Measurements from ENCODE around the gene CATSPER4. TPM values are rescaled to one million over a fixed set of nuclear protein-coding genes. Genes with fewer than 3 reads are reported as not detected.
A peak's percentile ranks its signal among the peaks of the same experiment; 100 is the strongest.

Gene CATSPER4
- total and polyA plus RNA-seq, 2 donors (not counting 1 experiment from before 2014, with no cell fraction given): not detected

DNA sequence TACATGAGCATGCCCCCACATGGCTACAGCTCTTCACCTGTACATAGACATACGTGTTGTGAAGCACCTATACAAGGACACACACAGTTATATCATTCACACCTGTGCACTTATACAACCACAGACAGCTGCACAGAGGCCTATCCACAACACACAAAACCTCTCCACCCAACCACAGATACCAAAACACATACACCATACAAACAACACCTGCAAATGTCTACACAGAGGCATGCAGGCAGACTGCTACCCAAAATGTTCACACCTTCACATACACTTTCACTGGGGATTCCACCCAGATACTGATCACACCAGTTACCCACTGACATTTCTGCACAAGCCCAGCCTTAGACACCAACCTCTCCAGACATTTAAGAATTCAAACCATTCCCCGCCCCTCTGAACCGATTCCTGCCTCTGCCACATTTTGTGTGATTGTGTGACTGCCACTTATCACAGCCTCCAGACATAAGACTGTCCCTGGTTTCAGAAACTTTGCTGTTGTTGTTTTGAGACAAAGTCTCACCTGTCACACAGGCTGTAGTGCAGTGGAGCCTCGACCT is 23.6 kb upstream of the CATSPER4 start:
- peaks cover 24 to 31% of the 10 kb centered on the region in 2 donors for H3K4me1 ChIP-seq (ENCODE audit: control insufficient read depth in 2 of 2, insufficient read depth in 2 of 2, low read length in 2 of 2)
- H3K79me2 ChIP-seq (ENCODE audit: control insufficient read depth, insufficient read depth, low read length): peaks cover 14% of the 10 kb centered on the region
- no peak overlapping the region for H3K4me3 ChIP-seq (ENCODE audit: control extremely low read depth in 1 of 5, extremely low read depth in 1 of 5, insufficient read depth in 1 of 5, low read depth in 2 of 5, low read length in 4 of 5)
- no peak overlapping the region for H3K9ac ChIP-seq (ENCODE audit: low read length)
- H3K9me3 ChIP-seq (ENCODE audit: control extremely low read depth in 1 of 3, control insufficient read depth in 2 of 3, insufficient read depth in 1 of 3, low read length in 2 of 3): no peaks in the 10 kb centered on the region
- H3K4me2 ChIP-seq (replicated peaks; ENCODE audit: low read depth, low read length, poor library complexity, severe bottlenecking): no peak overlapping the region
- no peaks in the 10 kb centered on the region for H4K20me1 ChIP-seq (ENCODE audit: control insufficient read depth, insufficient read depth, low read length, poor library complexity, severe bottlenecking)
- ChIA-PET POLR2A (no interaction called here), CTCF (interaction anchor here (0.7 to 1.8 kb wide), 3 partner anchors 67 to 275 kb away, joined by 3 to 4 read pairs (median 3); partner anchors contain the start of gene CEP85)
- H3K4me1 Mint-ChIP-seq: peaks cover 27% of the 10 kb centered on the region
- H3K4me3 Mint-ChIP-seq: peak overlapping the region; percentile 14
- no peaks in the 10 kb centered on the region for H3K36me3 ChIP-seq (replicated peaks in 1 of 2; ENCODE audit: control extremely low read depth in 1 of 2, control insufficient read depth in 1 of 2, extremely low read depth in 1 of 2, insufficient read depth in 2 of 2, low read length in 1 of 2)
- DNase-seq (no peak), ATAC-seq (ENCODE audit: low read depth) (no peak)
- H3K9me3 Mint-ChIP-seq (ENCODE audit: insufficient read depth): no peaks in the 10 kb centered on the region
- H3K27me3 ChIP-seq (replicated peaks in 1 of 4; ENCODE audit: control extremely low read depth in 1 of 4, control insufficient read depth in 3 of 4, insufficient read depth in 4 of 4, low read length in 3 of 4): peaks cover 0 to 25% (median 11%) of the 10 kb centered on the region in 4 experiments
- 89% methylated on average over 3 of the region's 4 CpGs for WGBS (ENCODE audit: insufficient coverage)
- intact Hi-C loops (cut with micrococcal nuclease): no loop called here
- H3K27me3 Mint-ChIP-seq: peaks cover 9% of the 10 kb centered on the region
- H3K27ac ChIP-seq (ENCODE audit: low read length in 2 of 2): no peak overlapping the region
- TF ChIP-seq, protein P1, sequence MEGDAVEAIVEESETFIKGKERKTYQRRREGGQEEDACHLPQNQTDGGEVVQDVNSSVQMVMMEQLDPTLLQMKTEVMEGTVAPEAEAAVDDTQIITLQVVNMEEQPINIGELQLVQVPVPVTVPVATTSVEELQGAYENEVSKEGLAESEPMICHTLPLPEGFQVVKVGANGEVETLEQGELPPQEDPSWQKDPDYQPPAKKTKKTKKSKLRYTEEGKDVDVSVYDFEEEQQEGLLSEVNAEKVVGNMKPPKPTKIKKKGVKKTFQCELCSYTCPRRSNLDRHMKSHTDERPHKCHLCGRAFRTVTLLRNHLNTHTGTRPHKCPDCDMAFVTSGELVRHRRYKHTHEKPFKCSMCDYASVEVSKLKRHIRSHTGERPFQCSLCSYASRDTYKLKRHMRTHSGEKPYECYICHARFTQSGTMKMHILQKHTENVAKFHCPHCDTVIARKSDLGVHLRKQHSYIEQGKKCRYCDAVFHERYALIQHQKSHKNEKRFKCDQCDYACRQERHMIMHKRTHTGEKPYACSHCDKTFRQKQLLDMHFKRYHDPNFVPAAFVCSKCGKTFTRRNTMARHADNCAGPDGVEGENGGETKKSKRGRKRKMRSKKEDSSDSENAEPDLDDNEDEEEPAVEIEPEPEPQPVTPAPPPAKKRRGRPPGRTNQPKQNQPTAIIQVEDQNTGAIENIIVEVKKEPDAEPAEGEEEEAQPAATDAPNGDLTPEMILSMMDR (IDR thresholded peaks at IDR 0.05): no peak
- no peak for TF ChIP-seq EZH2 (IDR thresholded peaks at IDR 0.05; ENCODE audit: borderline replicate concordance, insufficient read depth, low read depth, low read length, poor library complexity, severe bottlenecking)
- no peak overlapping the region for H2AFZ ChIP-seq (ENCODE audit: insufficient read depth, low read depth, low read length, poor library complexity, severe bottlenecking)
- no peak overlapping the region for H3K27ac Mint-ChIP-seq

Data from B cell (primary cell).